NCI-H2171 (cell line): Measurements from ENCODE around the gene NDUFA8.

Experiments
- DNase-seq: peaks from one replicate; lab custom pipeline; 2025; lab: John Stamatoyannopoulos, UW

NDUFA8 gene

DNA sequence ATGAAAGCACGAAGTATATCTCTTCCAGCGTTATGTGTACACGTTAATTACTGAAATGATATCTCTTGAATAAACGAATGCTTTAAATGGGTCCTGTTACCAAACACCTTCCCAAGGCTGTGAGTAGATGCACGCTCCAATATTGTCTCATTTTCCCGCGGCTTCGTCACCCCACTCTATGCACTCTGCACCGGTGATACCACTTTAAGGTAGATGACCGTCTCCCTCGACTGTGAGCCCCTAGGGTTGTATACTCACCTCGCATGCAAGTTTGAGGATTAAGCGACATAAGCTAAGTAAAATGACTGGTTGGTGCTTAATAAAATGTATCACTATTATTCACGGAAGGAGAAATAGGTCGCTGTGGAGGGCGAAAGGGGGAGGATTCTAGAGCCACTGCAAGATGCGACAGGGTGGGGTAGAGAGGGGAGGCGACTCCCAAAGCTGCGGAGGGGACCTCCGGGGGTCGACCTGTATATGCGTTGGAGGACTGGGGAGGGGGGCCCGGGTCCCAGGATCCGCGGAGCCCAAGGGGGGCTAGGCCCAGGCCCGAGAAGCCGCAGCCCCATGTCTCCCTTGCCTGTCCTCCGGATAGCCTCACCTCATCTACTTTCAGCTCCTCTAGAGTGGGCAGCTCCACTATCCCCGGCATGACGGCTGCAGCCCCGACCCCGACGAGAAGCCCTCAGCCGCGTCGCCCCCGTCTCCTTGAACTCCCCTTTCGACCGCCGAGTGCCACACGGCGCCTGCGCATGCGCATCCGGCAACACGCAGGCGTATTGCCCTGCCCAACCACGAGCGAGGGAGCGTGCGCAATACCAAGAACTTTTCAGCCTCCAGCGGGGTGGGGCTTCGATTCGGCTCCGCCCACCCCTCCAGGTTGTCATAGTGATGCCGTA, at the start of gene NDUFA8, which contains the start of gene MORN5:
NDUFA8 (minus strand) TSS at position 754 of the 899 bp plus-strand sequence; CDS start at position 652, 102 bp downstream.
MORN5 (plus strand) TSS at position 883 of the 899 bp plus-strand sequence. CDS start 65 bp downstream, outside the sequence.
- DNase-seq, result peak; percentile 93

DNA sequence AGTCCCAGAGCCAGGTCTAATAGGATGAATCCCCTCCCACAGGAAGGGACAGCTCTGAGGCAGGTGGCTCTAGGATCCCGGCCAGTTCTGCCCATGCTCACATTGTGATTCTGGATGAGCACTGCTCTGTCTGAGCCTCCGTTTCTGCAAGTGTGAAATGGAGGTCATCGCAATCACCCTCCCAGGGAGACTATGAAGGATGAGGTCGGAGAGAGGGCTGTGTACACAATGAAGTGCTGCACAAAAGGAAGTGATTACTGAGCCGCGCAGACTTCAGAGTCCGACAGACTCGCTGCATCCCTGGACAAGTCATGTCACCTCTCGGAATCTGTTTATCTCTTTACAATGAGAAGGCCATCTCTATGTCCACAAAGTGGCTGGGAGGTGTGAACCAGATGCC, 47.5 kb upstream of the NDUFA8 start:
- no peak for DNase-seq

DNA sequence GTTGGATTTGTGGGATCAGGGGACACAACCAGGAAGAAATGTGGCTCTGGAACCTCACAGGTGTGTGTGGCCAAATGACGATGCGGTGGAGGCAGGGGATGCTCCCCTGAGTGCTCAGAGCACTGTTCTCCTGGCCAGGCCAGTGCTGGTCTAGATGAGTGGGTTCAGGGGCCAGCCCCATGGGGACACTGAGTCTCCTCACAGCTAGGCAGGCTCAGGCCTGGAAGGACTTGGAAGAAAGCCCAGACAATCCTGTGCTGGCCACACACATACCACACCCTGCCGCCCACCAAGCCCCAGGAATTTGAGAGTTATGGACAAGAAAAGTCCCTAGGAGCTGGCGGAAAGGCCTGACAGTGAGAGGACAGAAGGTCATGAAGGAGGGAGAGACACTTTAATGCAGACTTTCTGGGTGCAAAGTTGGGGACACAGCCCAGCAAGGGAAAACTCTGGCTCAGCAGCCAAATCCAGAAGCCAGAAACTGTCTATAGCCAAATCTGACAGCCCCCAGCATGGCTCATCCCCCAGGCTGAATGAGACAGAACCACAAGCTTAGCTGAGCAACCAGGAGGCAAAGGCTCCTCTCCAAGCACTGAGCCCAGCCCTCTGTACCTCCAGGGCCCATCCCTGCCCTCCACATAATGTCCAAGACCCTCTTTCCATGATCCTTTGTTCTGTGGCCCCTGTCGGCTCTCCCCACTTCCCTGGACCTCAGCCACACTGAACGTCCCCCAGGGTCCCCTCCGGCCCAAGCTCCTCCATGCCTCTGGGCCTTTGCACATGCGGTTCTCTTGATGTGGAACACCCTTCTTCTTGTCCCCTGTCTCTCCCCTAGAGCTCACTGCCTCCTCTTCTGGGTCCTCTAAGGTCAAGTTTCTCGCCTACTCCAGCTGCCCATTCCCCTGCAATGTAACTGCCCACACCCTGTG, 46.8 kb upstream of the NDUFA8 start:
- DNase-seq, result no peak

- DNase-seq, result no peak
These were observed 45.6 kb upstream of the NDUFA8 start for GRCh38 chr9:122205176-122205575.

DNA sequence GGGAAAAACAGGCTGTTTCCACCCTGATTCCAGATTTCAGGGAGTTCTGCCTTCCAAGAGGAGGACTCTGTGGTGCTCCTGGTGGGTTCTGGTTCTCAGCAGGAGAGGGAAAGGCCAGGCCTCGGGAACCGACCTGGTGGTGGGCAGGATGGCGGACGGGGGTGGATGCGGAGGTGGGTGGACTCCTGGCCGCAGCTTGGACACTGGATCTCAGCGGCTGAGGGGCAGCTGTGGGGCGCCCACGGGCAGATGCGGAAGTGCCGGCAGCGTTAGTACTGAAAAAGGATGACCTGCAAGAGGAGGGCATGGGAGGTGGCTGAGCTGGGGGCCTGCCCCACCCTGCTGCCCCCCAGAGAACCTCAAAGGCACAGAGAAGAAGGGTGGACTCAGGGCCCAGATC, 44.9 kb upstream of the NDUFA8 start:
- DNase-seq, result no peak

- DNase-seq, result no peak
These were observed 44.5 kb upstream of the NDUFA8 start for GRCh38 chr9:122204055-122204454.

GRCh38 chr9:122202111-122202510, 42.5 kb upstream of the NDUFA8 start:
- DNase-seq, result no peak

DNA sequence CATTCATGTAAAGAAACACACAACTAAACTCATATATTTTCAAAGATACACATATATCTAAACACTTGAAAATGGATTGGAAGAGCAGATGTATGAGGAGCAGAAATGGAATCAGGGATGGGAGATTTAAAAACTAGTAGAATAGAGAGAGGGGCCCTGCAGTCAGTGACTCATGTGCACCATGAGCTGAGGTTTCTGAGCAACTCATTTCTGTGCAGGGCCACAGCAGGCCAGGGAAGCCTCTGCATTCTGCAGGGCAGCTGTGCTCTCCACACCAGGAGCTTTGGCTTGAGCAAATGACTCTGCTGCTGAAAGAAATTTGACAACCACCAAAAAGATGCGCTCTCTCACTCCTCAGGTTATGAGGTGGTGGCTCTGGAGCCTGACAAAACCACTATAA, 42.1 kb upstream of the NDUFA8 start:
- DNase-seq, result no peak

- no peak for DNase-seq
These were observed 41.5 kb upstream of the NDUFA8 start for GRCh38 chr9:122200960-122201595.

DNA sequence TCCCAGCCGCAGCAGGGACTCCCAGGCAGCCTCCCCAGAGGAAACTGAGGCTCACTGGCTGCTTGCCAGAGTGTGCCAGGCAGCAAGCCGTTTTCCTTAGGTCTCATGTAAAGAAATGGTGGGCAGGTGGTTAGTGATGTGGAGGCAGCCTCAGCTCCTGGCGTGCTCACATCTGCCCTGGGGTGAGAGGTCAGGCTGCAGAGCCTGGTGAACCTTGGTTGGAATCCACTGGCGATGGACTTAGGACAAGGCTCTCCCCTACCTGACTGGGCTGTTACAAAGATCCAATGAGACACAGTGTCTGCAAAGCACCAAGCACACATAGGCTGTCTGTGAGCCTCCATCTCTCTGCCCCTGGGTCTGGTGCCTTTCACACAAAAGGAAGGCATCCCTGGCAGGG, 38.3 kb upstream of the NDUFA8 start:
- no peak for DNase-seq

- peak; percentile 15 for DNase-seq
These were observed 37.8 kb upstream of the NDUFA8 start for GRCh38 chr9:122197426-122197825.

GRCh38 chr9:122195875-122196274, 36.3 kb upstream of the NDUFA8 start:
- DNase-seq, result no peak

GRCh38 chr9:122193651-122194050, 34.1 kb upstream of the NDUFA8 start:
- DNase-seq, result no peak

- DNase-seq, result no peak
These were observed 33.4 kb upstream of the NDUFA8 start for GRCh38 chr9:122192914-122193525.

GRCh38 chr9:122192261-122192875, 32.8 kb upstream of the NDUFA8 start:
- DNase-seq, result no peak

GRCh38 chr9:122191584-122191983, 32.0 kb upstream of the NDUFA8 start:
- no peak for DNase-seq

DNA sequence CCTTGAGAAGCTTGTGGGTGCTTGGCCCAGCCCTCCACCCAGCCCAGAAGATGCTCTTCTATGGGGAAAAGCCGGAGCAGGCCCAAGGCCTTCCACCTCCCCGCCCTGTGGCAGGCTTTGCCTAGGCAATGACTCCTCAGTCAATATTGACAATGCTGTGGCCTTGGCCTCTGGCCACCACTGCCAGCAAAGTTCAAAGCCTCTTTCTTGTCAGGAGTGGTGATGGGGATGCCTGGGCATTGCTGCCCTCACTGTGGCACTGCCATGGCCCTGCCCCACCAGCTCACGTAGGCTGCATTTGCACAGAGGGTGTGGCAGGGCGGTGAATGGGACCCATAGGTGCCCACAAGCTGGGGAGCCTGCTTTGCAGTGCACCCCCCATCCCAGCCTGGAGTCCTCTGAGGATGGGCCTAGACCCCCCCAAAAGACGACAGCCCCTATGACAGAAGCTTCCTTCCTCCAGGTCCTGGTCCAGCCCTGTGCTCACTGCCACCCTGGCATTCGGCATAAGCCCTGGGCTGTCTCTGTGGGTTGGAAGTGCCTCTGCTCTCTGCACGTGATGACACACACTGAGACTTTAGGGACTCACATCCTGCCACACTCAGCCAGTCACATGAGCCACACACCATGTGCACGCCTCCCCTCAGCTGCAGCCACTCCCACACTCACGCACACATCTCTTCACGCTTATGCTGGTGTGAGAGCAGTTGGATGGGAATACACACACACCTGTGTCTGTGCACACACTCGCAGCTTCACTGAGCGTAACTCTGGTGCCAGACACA, 31.2 kb upstream of the NDUFA8 start:
- DNase-seq, result no peak

DNA sequence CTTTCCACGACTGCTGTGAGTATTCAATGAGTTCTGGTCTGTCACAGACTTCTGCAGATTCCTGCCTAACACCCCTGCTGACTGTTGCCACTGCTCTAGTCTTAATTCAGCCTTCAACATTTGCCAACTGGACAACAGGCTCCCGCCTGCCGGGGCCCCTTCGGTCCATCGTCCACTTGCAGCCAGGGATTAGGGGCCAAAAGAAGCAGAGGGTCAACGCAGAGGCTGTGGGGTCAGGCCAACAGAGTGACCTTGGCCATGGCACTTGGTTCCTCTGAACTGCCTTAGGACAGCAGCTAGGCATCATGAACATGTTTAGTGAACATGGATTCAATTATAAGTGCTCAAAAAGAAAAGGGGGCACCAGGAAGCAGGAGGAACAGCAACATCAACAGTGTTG, 28.8 kb upstream of the NDUFA8 start:
- no peak for DNase-seq

DNA sequence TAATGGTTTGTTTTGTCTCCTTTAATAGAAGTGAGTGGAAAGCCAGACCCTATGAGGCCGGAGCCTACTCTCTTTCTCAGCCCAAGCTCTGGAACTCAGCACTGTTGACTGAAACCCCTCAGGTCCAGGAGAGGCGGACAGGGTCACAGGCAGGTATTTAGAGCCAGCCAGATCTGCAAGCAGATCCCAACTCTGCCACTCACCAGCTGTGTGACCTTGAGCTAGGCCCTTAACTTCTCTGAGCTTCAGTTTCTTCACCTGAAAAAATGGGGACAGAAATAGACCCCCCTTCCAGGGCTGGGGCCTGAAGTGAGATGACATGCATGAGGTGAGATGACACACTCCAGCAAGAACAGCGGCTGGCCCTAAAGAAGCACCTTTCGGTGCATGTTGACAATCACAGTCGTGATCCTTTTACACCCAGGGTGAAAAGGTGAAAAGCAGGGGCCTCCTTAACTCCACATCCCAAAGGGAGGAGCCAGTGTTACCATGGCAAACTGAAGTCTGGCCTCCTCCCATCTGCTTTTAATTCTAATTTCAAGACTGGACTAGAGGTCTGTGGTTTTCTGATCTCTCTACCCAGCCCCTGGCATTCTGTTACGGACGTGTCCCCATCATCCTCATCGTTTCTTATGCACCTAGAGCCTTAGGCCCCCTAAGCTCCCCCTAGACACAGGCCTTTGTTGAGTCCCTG, 27.3 kb upstream of the NDUFA8 start:
- DNase-seq, result no peak

- no peak for DNase-seq
These were observed 26.7 kb upstream of the NDUFA8 start for GRCh38 chr9:122186301-122186700.
